GM12878 (cell line): ENCODE measurements around the gene TRIM47.
"Not testable (repeated sequence)": the region's sequence is repeated elsewhere in the genome, so short reads cannot be mapped to it uniquely, and the experiment has no call there.

Source experiments
- ESRRA ChIP-seq: IDR thresholded peaks from 2 replicates; pipeline ENCODE4 v1.6.1; 2012; ENCODE audit warnings: mild to moderate bottlenecking, low read length, improper control_type of control experiment
- POLR2A ChIP-seq: IDR thresholded peaks from 2 replicates; pipeline ENCODE4 v1.6.1; 2011; ENCODE audit warnings: low read depth, mild to moderate bottlenecking, low read length
- POLR2AphosphoS5 ChIP-seq: IDR thresholded peaks from 2 replicates; pipeline ENCODE4 v1.6.1; 2011; ENCODE audit warnings: mild to moderate bottlenecking, low read length, inconsistent platforms
- RBBP5 ChIP-seq: fragments of 200-600 bp; sonication (generic); conservative IDR thresholded peaks from 2 replicates; pipeline ENCODE4 v1.6.1; 2016
- TARDBP ChIP-seq: IDR thresholded peaks from 2 replicates; pipeline ENCODE4 v1.6.1; 2016; ENCODE audit warnings: borderline replicate concordance
- ZBED1 ChIP-seq: IDR thresholded peaks from 2 replicates; pipeline ENCODE4 v1.6.1; 2016; ENCODE audit warnings: borderline replicate concordance
- ZBTB33 ChIP-seq: fragments of 450-650 bp; IDR thresholded peaks from 2 replicates; pipeline ENCODE4 v1.6.1; 2017; ENCODE audit warnings: mild to moderate bottlenecking
- TF ChIP-seq, protein P1 (sequence below): fragments of 450-650 bp; IDR thresholded peaks from 2 replicates; pipeline ENCODE4 v1.6.1; 2014; ENCODE audit warnings: mild to moderate bottlenecking
- TF ChIP-seq, protein P2 (sequence below): fragments of 450-650 bp; IDR thresholded peaks from 2 replicates; pipeline ENCODE4 v1.6.1; 2017; ENCODE audit warnings: mild to moderate bottlenecking, moderate library complexity
- TF ChIP-seq, protein P3 (sequence below), 3 experiments: IDR thresholded peaks in 2 of 3; conservative IDR thresholded peaks in 1 of 3; 2 replicates each; pipeline ENCODE4 v1.5.1; 2011; ENCODE audit warnings: low read depth in 3 of 3, low read length in 3 of 3, mild to moderate bottlenecking in 3 of 3, control low read depth in 2 of 3, moderate library complexity in 2 of 3, inconsistent platforms in 1 of 3, mixed read lengths in 1 of 3; ENCODE audit not compliant: control insufficient read depth in 2 of 3, insufficient read depth in 1 of 3; ENCODE audit errors: extremely low read depth in 1 of 3

DNA sequence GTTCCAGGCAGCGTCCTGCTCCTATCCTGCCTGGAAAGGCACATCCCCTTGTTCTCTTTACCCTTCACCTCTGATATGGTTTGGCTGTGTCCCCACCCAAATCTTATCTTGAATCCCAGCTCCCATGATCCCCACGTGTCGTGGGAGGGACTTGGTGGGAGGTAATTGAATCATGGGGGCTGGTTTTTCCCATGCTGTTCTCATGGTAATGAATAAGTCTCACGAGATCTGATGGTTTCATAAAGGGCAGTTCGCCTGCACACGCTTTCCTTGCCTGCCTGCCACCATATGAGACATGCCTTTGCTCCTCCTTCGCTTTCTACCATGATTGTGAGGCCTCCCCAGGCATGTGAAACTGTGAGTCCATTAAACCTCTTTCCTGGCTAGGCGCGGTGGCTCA, 7.5 kb upstream of the TRIM47 start:
- TF ChIP-seq POLR2AphosphoS5, ESRRA, POLR2A, ZBED1, RBBP5, TARDBP, ZBTB33: not testable (repeated sequence)
- TF ChIP-seq, protein P1, sequence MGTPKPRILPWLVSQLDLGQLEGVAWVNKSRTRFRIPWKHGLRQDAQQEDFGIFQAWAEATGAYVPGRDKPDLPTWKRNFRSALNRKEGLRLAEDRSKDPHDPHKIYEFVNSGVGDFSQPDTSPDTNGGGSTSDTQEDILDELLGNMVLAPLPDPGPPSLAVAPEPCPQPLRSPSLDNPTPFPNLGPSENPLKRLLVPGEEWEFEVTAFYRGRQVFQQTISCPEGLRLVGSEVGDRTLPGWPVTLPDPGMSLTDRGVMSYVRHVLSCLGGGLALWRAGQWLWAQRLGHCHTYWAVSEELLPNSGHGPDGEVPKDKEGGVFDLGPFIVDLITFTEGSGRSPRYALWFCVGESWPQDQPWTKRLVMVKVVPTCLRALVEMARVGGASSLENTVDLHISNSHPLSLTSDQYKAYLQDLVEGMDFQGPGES = not testable (repeated sequence)
- TF ChIP-seq, protein P2, sequence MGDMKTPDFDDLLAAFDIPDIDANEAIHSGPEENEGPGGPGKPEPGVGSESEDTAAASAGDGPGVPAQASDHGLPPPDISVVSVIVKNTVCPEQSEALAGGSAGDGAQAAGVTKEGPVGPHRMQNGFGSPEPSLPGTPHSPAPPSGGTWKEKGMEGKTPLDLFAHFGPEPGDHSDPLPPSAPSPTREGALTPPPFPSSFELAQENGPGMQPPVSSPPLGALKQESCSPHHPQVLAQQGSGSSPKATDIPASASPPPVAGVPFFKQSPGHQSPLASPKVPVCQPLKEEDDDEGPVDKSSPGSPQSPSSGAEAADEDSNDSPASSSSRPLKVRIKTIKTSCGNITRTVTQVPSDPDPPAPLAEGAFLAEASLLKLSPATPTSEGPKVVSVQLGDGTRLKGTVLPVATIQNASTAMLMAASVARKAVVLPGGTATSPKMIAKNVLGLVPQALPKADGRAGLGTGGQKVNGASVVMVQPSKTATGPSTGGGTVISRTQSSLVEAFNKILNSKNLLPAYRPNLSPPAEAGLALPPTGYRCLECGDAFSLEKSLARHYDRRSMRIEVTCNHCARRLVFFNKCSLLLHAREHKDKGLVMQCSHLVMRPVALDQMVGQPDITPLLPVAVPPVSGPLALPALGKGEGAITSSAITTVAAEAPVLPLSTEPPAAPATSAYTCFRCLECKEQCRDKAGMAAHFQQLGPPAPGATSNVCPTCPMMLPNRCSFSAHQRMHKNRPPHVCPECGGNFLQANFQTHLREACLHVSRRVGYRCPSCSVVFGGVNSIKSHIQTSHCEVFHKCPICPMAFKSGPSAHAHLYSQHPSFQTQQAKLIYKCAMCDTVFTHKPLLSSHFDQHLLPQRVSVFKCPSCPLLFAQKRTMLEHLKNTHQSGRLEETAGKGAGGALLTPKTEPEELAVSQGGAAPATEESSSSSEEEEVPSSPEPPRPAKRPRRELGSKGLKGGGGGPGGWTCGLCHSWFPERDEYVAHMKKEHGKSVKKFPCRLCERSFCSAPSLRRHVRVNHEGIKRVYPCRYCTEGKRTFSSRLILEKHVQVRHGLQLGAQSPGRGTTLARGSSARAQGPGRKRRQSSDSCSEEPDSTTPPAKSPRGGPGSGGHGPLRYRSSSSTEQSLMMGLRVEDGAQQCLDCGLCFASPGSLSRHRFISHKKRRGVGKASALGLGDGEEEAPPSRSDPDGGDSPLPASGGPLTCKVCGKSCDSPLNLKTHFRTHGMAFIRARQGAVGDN = not testable (repeated sequence)
- TF ChIP-seq, protein P3, sequence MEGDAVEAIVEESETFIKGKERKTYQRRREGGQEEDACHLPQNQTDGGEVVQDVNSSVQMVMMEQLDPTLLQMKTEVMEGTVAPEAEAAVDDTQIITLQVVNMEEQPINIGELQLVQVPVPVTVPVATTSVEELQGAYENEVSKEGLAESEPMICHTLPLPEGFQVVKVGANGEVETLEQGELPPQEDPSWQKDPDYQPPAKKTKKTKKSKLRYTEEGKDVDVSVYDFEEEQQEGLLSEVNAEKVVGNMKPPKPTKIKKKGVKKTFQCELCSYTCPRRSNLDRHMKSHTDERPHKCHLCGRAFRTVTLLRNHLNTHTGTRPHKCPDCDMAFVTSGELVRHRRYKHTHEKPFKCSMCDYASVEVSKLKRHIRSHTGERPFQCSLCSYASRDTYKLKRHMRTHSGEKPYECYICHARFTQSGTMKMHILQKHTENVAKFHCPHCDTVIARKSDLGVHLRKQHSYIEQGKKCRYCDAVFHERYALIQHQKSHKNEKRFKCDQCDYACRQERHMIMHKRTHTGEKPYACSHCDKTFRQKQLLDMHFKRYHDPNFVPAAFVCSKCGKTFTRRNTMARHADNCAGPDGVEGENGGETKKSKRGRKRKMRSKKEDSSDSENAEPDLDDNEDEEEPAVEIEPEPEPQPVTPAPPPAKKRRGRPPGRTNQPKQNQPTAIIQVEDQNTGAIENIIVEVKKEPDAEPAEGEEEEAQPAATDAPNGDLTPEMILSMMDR (IDR thresholded peaks at IDR 0.05 in 2 of 3, conservative IDR thresholded peaks at IDR 0.05 in 1 of 3; ENCODE audit: control insufficient read depth in 2 of 3, extremely low read depth in 1 of 3, insufficient read depth in 1 of 3, low read depth in 3 of 3, low read length in 3 of 3) = not testable (repeated sequence)
